Lung (tissue), 12 donors: ENCODE measurements around the gene SGTB. TPM values are rescaled to one million over a fixed set of nuclear protein-coding genes. Genes with fewer than 3 reads are reported as not detected.

Source experiments
- ATAC-seq: fragments of 200-7000 bp; cut with Tn5 transposase; one replicate; pipeline ENCODE4 v1.9.1; 2020; ENCODE audit warnings: moderate number of reproducible peaks; ENCODE audit not compliant: insufficient read depth, low FRiP score
- DNase-seq, 3 donors: peaks; one replicate each; pipeline ENCODE4 v3.0.0-alpha.2; 2013 to 2017
- H3K27ac ChIP-seq, 2 donors: one replicate each; pipeline ENCODE4 v1.5.1; 2013; ENCODE audit warnings: mild to moderate bottlenecking in 2 of 2, moderate library complexity in 2 of 2, control low read depth in 1 of 2, inconsistent platforms in 1 of 2, low read depth in 1 of 2, low read length in 1 of 2
- H3K27me3 ChIP-seq, 3 donors: one replicate each; pipeline ENCODE4 v1.5.1; 2013; ENCODE audit warnings: low read length in 2 of 3; ENCODE audit not compliant: control insufficient read depth in 3 of 3, insufficient read depth in 3 of 3
- H3K36me3 ChIP-seq, 4 donors: one replicate each; pipeline ENCODE4 v1.5.1; 2013; ENCODE audit warnings: low read length in 4 of 4, mild to moderate bottlenecking in 1 of 4, moderate library complexity in 1 of 4; ENCODE audit not compliant: control insufficient read depth in 4 of 4, insufficient read depth in 4 of 4
- H3K4me1 ChIP-seq, 5 donors: one replicate each; pipeline ENCODE4 v1.5.1; 2013; ENCODE audit warnings: low read length in 5 of 5, mild to moderate bottlenecking in 2 of 5, moderate library complexity in 1 of 5; ENCODE audit not compliant: control insufficient read depth in 5 of 5, insufficient read depth in 5 of 5
- H3K4me3 ChIP-seq: one replicate; pipeline ENCODE4 v1.5.1; 2013; ENCODE audit warnings: mild to moderate bottlenecking, control low read depth, moderate library complexity
- H3K9ac ChIP-seq, 2 donors: one replicate each; pipeline ENCODE4 v1.5.1; 2013; ENCODE audit warnings: low read length in 2 of 2, control low read depth in 1 of 2; ENCODE audit not compliant: insufficient read depth in 1 of 2
- H3K9me3 ChIP-seq, 4 donors: one replicate each; pipeline ENCODE4 v1.5.1; 2013; ENCODE audit warnings: low read length in 3 of 4, mild to moderate bottlenecking in 1 of 4, moderate library complexity in 1 of 4; ENCODE audit not compliant: control insufficient read depth in 4 of 4, insufficient read depth in 3 of 4
- CTCF ChIP-seq: IDR thresholded peaks from 2 replicates; pipeline ENCODE4 v1.5.1; 2012; ENCODE audit warnings: mild to moderate bottlenecking; ENCODE audit errors: control extremely low read depth, extremely low read depth
- WGBS, 2 donors: extraction: QIAGEN DNeasy Blood & Tissue Kit; methylation state at CpG; one replicate each; pipeline ENCODE4 v1.1.7; 2013; 5-methylcytosine and 5-hydroxymethylcytosine counted together
- polyA plus RNA-seq, 2 donors: library from polyadenylated mRNA; stranded (reverse); fragments of 200-250 nt; gene quantifications; one replicate each; pipeline ENCODE4 v1.2.1, GENCODE V29; 2013
- total RNA-seq, 2 donors: library from RNA; depleted of rRNA in 1 of 2; stranded (reverse); fragments of >200 nt in 1 of 2; gene quantifications; one replicate each; pipeline ENCODE4 v1.2.1, GENCODE V29; 2014 to 2021
- donor health status: control.
- donor health status: control.
- donor health status: Bipolar disorder and iron deficiency.
- donor health status: healthy.
- donor health status: DM: yes; HTN: yes; CAD: no.

SGTB gene
- total and polyA plus RNA-seq, 4 donors, result 2.5 to 11.1 (median 10.0) TPM

- Histone ChIP-seq H3K36me3 (peaks cover 3 to 15% (median 6%) of the 10 kb centered on the region in 4 donors), H3K9me3 (no peaks in the 10 kb centered on the region), H3K9ac (no peak overlapping the region), H3K27me3 (no peaks in the 10 kb centered on the region), H3K4me1 (peaks cover 0 to 15% (median 9%) of the 10 kb centered on the region in 5 donors), H3K27ac (no peak overlapping the region), H3K4me3 (no peak overlapping the region)
- DNase-seq, result no peak
- TF ChIP-seq CTCF, result no peak
- WGBS, 2 donors, result 90 to 97% methylated on average over 4 of the region's 4 CpGs
- no peak for ATAC-seq
These were observed 101.9 kb downstream of the SGTB start for GRCh38 chr5:65620021-65620420.

Other genes with a start within 250 kb of the SGTB start
- 10 to 100 TPM in 1 of 2 donors, 1 to 10 TPM in 1; 6.2 to 16.8 TPM for gene ADAMTS6, start 240.2 kb downstream of the SGTB start, total RNA-seq
- under 1 TPM; 0.19 to 0.45 TPM for gene ADAMTS6, start 240.2 kb downstream of the SGTB start, polyA plus RNA-seq
- gene CENPK, start 158.9 kb downstream of the SGTB start, total RNA-seq, result 10 to 100 TPM in 1 of 2 donors, 1 to 10 TPM in 1; 5.6 to 17.1 TPM
- 1 to 10 TPM; 1.6 to 4.0 TPM for gene CENPK, start 158.9 kb downstream of the SGTB start, polyA plus RNA-seq
- gene PPWD1, start 158.8 kb downstream of the SGTB start, total RNA-seq, result 100 to 1,000 TPM in 1 of 2 donors, 10 to 100 TPM in 1; 21.2 to 107 TPM
- gene PPWD1, start 158.8 kb downstream of the SGTB start, polyA plus RNA-seq, result 10 to 100 TPM; 15.1 to 31.2 TPM
- gene TRIM23, start 97.8 kb downstream of the SGTB start, total RNA-seq, result 10 to 100 TPM; 11.6 to 28.5 TPM
- gene TRIM23, start 97.8 kb downstream of the SGTB start, polyA plus RNA-seq, result 1 to 10 TPM; 4.1 to 4.5 TPM
- 1 to 10 TPM; 2.8 to 4.6 TPM for gene SHLD3, start 97.1 kb downstream of the SGTB start, total RNA-seq
- 1 to 10 TPM; 2.2 to 3.5 TPM for gene SHLD3, start 97.1 kb downstream of the SGTB start, polyA plus RNA-seq
- gene TRAPPC13, start 97.1 kb downstream of the SGTB start, total RNA-seq, result 10 to 100 TPM; 19.0 to 42.0 TPM
- gene TRAPPC13, start 97.1 kb downstream of the SGTB start, polyA plus RNA-seq, result 10 to 100 TPM; 13.3 to 14.9 TPM
- 10 to 100 TPM; 11.7 to 21.3 TPM for gene NLN, start 96 bp upstream of the SGTB start, total RNA-seq
- 10 to 100 TPM in 1 of 2 donors, 1 to 10 TPM in 1; 2.9 to 11.9 TPM for gene NLN, start 96 bp upstream of the SGTB start, polyA plus RNA-seq
- gene ERBIN, start 204.5 kb upstream of the SGTB start, total RNA-seq, result 100 to 1,000 TPM in 1 of 2 donors, 10 to 100 TPM in 1; 57.5 to 235 TPM
- 10 to 100 TPM; 13.8 to 26.3 TPM for gene ERBIN, start 204.5 kb upstream of the SGTB start, polyA plus RNA-seq